Neural cell (in vitro differentiated cells): ENCODE results near the gene ACTG1.

ENCODE experiments used
- CTCF ChIP-seq: fragments of 450-650 bp; IDR thresholded peaks from 2 replicates; pipeline ENCODE4 v1.5.1; 2014; ENCODE audit warnings: antibody characterized with exemption, mild to moderate bottlenecking, moderate library complexity; ENCODE audit not compliant: poor library complexity, severe bottlenecking
- REST ChIP-seq: IDR thresholded peaks from 2 replicates; pipeline ENCODE4 v1.6.1; 2012; ENCODE audit warnings: borderline replicate concordance

GRCh38 chr17:81519284-81520020 is 6.9 kb upstream of the ACTG1 start:
- no peak for TF ChIP-seq REST
- peak; percentile 79 for TF ChIP-seq CTCF
